ELR (cell line): ENCODE results near the gene C1orf167.
A peak's percentile ranks its signal among the peaks of the same experiment; 100 is the strongest.

Source experiments
- DNase-seq: peaks from one replicate; pipeline ENCODE4 v3.0.0-alpha.2; 2015; ENCODE audit warnings: low read depth

Gene C1orf167

GRCh38 chr1:11735854-11736745, 25.9 kb upstream of the C1orf167 start, which contains the start of gene AGTRAP:
TSS of gene AGTRAP (plus strand) at chr1:11736136. CDS start at chr1:11736209, 73 bp downstream.
- DNase-seq: peak; percentile 90

- peak; percentile 88 for DNase-seq
Observed at GRCh38 chr1:11736746-11737639, 25.0 kb upstream of the C1orf167 start.

GRCh38 chr1:11738096-11738495, 23.9 kb upstream of the C1orf167 start:
- DNase-seq: no peak

- no peak for DNase-seq
Observed at GRCh38 chr1:11738783-11739182, 23.2 kb upstream of the C1orf167 start.

GRCh38 chr1:11740258-11741192, 21.5 kb upstream of the C1orf167 start:
- peak; percentile 25 for DNase-seq

- DNase-seq: no peak
Observed at GRCh38 chr1:11741482-11741881, 20.5 kb upstream of the C1orf167 start.

GRCh38 chr1:11741919-11742558, 20.0 kb upstream of the C1orf167 start:
- DNase-seq: no peak

GRCh38 chr1:11744287-11744686, 17.7 kb upstream of the C1orf167 start:
- DNase-seq: no peak

GRCh38 chr1:11746092-11746491, 15.9 kb upstream of the C1orf167 start:
- peak; percentile 45 for DNase-seq

- DNase-seq: no peak
Observed at GRCh38 chr1:11746795-11747487, 15.1 kb upstream of the C1orf167 start.

GRCh38 chr1:11748294-11749202, 13.4 kb upstream of the C1orf167 start:
- no peak for DNase-seq

- peak; percentile 61 for DNase-seq
Observed at GRCh38 chr1:11749203-11749689, 12.7 kb upstream of the C1orf167 start.

GRCh38 chr1:11749996-11750395, 12.0 kb upstream of the C1orf167 start:
- DNase-seq: no peak

GRCh38 chr1:11751087-11751486, 10.9 kb upstream of the C1orf167 start:
- no peak for DNase-seq

GRCh38 chr1:11752359-11753088, 9.5 kb upstream of the C1orf167 start:
- no peak for DNase-seq

- no peak for DNase-seq
Observed at GRCh38 chr1:11753555-11754208, 8.3 kb upstream of the C1orf167 start.

- no peak for DNase-seq
Observed at GRCh38 chr1:11757047-11757446, 4.9 kb upstream of the C1orf167 start.

GRCh38 chr1:11759791-11760190, 2.2 kb upstream of the C1orf167 start:
- no peak for DNase-seq
